Upper lobe of left lung (tissue), 4 donors: Measurements from ENCODE around the gene B3GLCT.

ENCODE experiments used
- EP300 ChIP-seq, 4 donors: sonication (generic); formaldehyde crosslinking; IDR thresholded peaks; one replicate each; pipeline ENCODE4 v1.5.1; 2017; ENCODE audit warnings: antibody characterized with exemption in 4 of 4, control low read depth in 2 of 4
- POLR2A ChIP-seq, 4 donors: fragments of 450-650 bp; IDR thresholded peaks; one replicate each; pipeline ENCODE4 v1.5.1; 2016 to 2017; ENCODE audit warnings: antibody characterized with exemption in 4 of 4, mild to moderate bottlenecking in 2 of 4
- POLR2AphosphoS5 ChIP-seq, 2 donors: sonication (generic); formaldehyde crosslinking; IDR thresholded peaks; one replicate each; pipeline ENCODE4 v1.5.1; 2017; ENCODE audit warnings: antibody characterized with exemption in 2 of 2
- TF ChIP-seq, protein P1 (sequence below), 6 experiments: fragments of 450-650 bp in 4 of 6; fragments of 200-600 bp in 2 of 6; sonication (generic) in 2 of 6; IDR thresholded peaks; one replicate each; pipeline ENCODE4 v1.5.1; 2016 to 2019; ENCODE audit warnings: antibody characterized with exemption in 6 of 6

DNA sequence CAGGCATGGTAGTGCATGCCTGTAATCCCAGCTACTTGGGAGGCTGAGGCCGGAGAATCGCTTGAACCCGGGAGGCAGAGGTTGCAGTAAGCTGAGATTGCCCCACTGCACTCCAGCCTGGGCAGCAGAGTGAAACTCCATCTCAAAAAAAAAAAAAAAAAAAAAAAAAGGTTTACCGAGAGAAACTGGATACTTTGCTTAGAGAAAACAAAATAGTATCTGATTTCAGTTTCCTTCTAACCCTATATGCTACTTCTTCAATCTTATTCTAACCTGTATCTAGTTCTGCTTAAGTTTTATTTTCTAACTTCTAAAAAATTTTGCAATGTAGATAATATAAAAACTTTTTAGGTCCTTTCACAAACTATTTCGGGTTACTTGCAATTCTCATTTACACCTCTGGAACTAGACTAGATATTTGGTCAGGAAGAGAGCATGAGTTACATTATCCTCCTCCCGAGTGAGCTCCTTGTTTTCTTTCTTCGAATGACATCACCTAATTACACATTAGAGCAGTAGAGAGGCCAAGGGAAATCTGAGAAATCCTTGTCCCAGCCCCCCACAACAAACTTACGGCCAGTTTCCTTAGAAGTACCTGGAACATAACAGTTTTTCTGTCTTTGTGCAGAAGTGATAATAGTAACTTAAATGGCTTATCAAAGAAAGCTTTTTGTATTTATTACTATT, 128.9 kb downstream of the B3GLCT start:
- no peak for TF ChIP-seq EP300 (IDR thresholded peaks at IDR 0.05)
- TF ChIP-seq, protein P1, sequence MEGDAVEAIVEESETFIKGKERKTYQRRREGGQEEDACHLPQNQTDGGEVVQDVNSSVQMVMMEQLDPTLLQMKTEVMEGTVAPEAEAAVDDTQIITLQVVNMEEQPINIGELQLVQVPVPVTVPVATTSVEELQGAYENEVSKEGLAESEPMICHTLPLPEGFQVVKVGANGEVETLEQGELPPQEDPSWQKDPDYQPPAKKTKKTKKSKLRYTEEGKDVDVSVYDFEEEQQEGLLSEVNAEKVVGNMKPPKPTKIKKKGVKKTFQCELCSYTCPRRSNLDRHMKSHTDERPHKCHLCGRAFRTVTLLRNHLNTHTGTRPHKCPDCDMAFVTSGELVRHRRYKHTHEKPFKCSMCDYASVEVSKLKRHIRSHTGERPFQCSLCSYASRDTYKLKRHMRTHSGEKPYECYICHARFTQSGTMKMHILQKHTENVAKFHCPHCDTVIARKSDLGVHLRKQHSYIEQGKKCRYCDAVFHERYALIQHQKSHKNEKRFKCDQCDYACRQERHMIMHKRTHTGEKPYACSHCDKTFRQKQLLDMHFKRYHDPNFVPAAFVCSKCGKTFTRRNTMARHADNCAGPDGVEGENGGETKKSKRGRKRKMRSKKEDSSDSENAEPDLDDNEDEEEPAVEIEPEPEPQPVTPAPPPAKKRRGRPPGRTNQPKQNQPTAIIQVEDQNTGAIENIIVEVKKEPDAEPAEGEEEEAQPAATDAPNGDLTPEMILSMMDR (IDR thresholded peaks at IDR 0.05): no peak
- TF ChIP-seq POLR2A (IDR thresholded peaks at IDR 0.05): no peak
- no peak for TF ChIP-seq POLR2AphosphoS5 (IDR thresholded peaks at IDR 0.05)
